ENCODE measurements around the gene FBN1. TPM values are rescaled to one million over a fixed set of nuclear protein-coding genes. Genes with fewer than 3 reads are reported as not detected.

The FBN1 gene
- total RNA-seq, 1 donor from 2014 or later: 12.6 TPM

- no peak for DNase-seq
- Mint-ChIP-seq H3K4me3 (ENCODE audit: unreplicated experiment) (no peak overlapping the region), H3K4me1 (ENCODE audit: low read depth, unreplicated experiment) (no peaks in the 10 kb centered on the region), H3K27me3 (ENCODE audit: unreplicated experiment) (no peaks in the 10 kb centered on the region), H3K27ac (ENCODE audit: unreplicated experiment) (no peak overlapping the region), H3K9me3 (ENCODE audit: unreplicated experiment) (no peaks in the 10 kb centered on the region), H3K36me3 (ENCODE audit: unreplicated experiment) (no peaks in the 10 kb centered on the region)
- no peak for TF ChIP-seq CTCF (IDR thresholded peaks at IDR 0.05; ENCODE audit: partially characterized antibody, unreplicated experiment)
Measured at GRCh38 chr15:48634096-48634495, 11.4 kb downstream of the FBN1 start.

- DNase-seq: no peak
- no peak overlapping the region for H3K4me3 Mint-ChIP-seq (ENCODE audit: unreplicated experiment)
- no peak overlapping the region for H3K27ac Mint-ChIP-seq (ENCODE audit: unreplicated experiment)
- H3K36me3 Mint-ChIP-seq (ENCODE audit: unreplicated experiment): no peaks in the 10 kb centered on the region
- no peak for TF ChIP-seq CTCF (IDR thresholded peaks at IDR 0.05; ENCODE audit: partially characterized antibody, unreplicated experiment)
- H3K4me1 Mint-ChIP-seq (ENCODE audit: low read depth, unreplicated experiment): no peaks in the 10 kb centered on the region
- H3K9me3 Mint-ChIP-seq (ENCODE audit: unreplicated experiment): no peaks in the 10 kb centered on the region
- H3K27me3 Mint-ChIP-seq (ENCODE audit: unreplicated experiment): no peaks in the 10 kb centered on the region
Measured at GRCh38 chr15:48632651-48633050, 12.9 kb downstream of the FBN1 start.

DNA sequence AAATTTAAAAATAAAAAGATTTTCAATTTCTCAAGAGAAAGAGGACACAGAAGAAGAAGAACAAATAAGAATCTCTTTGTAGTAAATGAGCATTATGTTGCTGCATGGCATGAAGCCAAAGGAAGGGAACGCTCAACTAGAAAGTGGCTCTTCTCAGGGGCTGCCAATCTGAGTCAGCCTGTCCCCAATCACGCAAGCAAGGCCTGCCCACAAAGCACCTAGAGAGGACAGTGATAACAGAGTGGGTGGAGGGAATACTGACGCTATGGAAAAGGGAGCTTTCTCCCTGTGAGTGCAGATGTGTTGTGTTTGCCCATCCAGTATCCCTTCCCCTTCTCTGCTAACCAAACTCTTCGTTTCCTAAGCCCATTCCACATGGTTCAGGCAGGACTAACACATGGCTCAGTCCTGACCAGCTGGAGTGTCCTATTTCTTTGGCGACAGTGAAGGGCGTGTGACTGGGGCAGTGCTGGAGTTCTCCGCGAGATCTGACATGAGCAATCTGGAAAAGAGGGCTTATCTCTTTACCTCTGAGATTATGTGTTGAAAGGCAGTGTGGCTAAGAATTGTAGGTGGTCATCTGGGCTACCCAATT lies 14.2 kb downstream of the FBN1 start:
- no peak for DNase-seq
- TF ChIP-seq CTCF (IDR thresholded peaks at IDR 0.05; ENCODE audit: partially characterized antibody, unreplicated experiment): no peak

GRCh38 chr15:48630245-48630644 lies 15.3 kb downstream of the FBN1 start:
- no peak for DNase-seq
- no peaks in the 10 kb centered on the region for H3K36me3 Mint-ChIP-seq (ENCODE audit: unreplicated experiment)
- H3K4me1 Mint-ChIP-seq (ENCODE audit: low read depth, unreplicated experiment): no peaks in the 10 kb centered on the region
- H3K27ac Mint-ChIP-seq (ENCODE audit: unreplicated experiment): no peak overlapping the region
- no peak overlapping the region for H3K4me3 Mint-ChIP-seq (ENCODE audit: unreplicated experiment)
- H3K9me3 Mint-ChIP-seq (ENCODE audit: unreplicated experiment): no peaks in the 10 kb centered on the region
- no peak for TF ChIP-seq CTCF (IDR thresholded peaks at IDR 0.05; ENCODE audit: partially characterized antibody, unreplicated experiment)
- H3K27me3 Mint-ChIP-seq (ENCODE audit: unreplicated experiment): no peaks in the 10 kb centered on the region

More for the DNA sequence above, 14.2 kb downstream of the FBN1 start:
- Mint-ChIP-seq H3K9me3 (ENCODE audit: unreplicated experiment) (no peaks in the 10 kb centered on the region), H3K27ac (ENCODE audit: unreplicated experiment) (no peak overlapping the region), H3K4me1 (ENCODE audit: low read depth, unreplicated experiment) (no peaks in the 10 kb centered on the region), H3K4me3 (ENCODE audit: unreplicated experiment) (no peak overlapping the region), H3K36me3 (ENCODE audit: unreplicated experiment) (no peaks in the 10 kb centered on the region), H3K27me3 (ENCODE audit: unreplicated experiment) (no peaks in the 10 kb centered on the region)

- no peak overlapping the region for H3K27ac Mint-ChIP-seq (ENCODE audit: unreplicated experiment)
- H3K36me3 Mint-ChIP-seq (ENCODE audit: unreplicated experiment): no peaks in the 10 kb centered on the region
- no peak for TF ChIP-seq CTCF (IDR thresholded peaks at IDR 0.05; ENCODE audit: partially characterized antibody, unreplicated experiment)
- no peaks in the 10 kb centered on the region for H3K27me3 Mint-ChIP-seq (ENCODE audit: unreplicated experiment)
- H3K9me3 Mint-ChIP-seq (ENCODE audit: unreplicated experiment): no peaks in the 10 kb centered on the region
- H3K4me1 Mint-ChIP-seq (ENCODE audit: low read depth, unreplicated experiment): no peaks in the 10 kb centered on the region
- DNase-seq: no peak
- no peak overlapping the region for H3K4me3 Mint-ChIP-seq (ENCODE audit: unreplicated experiment)
Measured at GRCh38 chr15:48628832-48629231, 16.7 kb downstream of the FBN1 start.
